Measurements from ENCODE around the gene PFN2.

- TF ChIP-seq CTCF (conservative IDR thresholded peaks at IDR 0.05 in 1 of 2, IDR thresholded peaks at IDR 0.05 in 1 of 2; ENCODE audit: low read depth in 1 of 2, low read length in 2 of 2) (no peak), EZH2 (IDR thresholded peaks at IDR 0.05; ENCODE audit: low read length, missing control alignments) (no peak)
Measured at GRCh38 chr3:149941186-149941585, 29.5 kb downstream of the PFN2 start.

All from fibroblast of lung (primary cell).